DND-41 (cell line): Measurements from ENCODE around the gene CYTL1.

ENCODE experiments used
- ATAC-seq: fragments of 200-7000 bp; cut with Tn5 transposase; 3 replicates; pipeline ENCODE4 v1.9.1; 2021; ENCODE audit warnings: low read depth; ENCODE audit not compliant: insufficient read depth
- DNase-seq: peaks from one replicate; pipeline ENCODE4 v3.0.0-alpha.2; 2020
- H2AFZ ChIP-seq: 2 replicates; pipeline ENCODE4 v1.6.0; 2012; ENCODE audit warnings: low read depth, low read length
- H3K27ac ChIP-seq: 2 replicates; pipeline ENCODE4 v1.5.1; 2012; ENCODE audit warnings: low read length, inconsistent platforms
- H3K27me3 ChIP-seq: fragments of 200-600 bp; sonication (generic); 2 replicates; pipeline ENCODE4 v1.6.0; 2012; ENCODE audit warnings: low read length, mild to moderate bottlenecking, inconsistent platforms; ENCODE audit not compliant: insufficient read depth, poor library complexity
- H3K36me3 ChIP-seq: 2 replicates; pipeline ENCODE4 v1.5.1; 2012; ENCODE audit warnings: low read length, inconsistent platforms; ENCODE audit not compliant: insufficient read depth
- H3K4me1 ChIP-seq: 2 replicates; pipeline ENCODE4 v1.5.1; 2012; ENCODE audit warnings: mild to moderate bottlenecking, low read length; ENCODE audit not compliant: insufficient read depth
- H3K4me2 ChIP-seq: 2 replicates; pipeline ENCODE4 v1.6.0; 2012; ENCODE audit warnings: mild to moderate bottlenecking, moderate library complexity, low read length, inconsistent platforms; ENCODE audit not compliant: insufficient read depth
- H3K4me3 ChIP-seq, 2 experiments: fragments of 200-600 bp in 1 of 2; shearing (Covaris generic) in 1 of 2; 2 replicates each; pipeline ENCODE4 v1.5.1; 2012 to 2016; ENCODE audit warnings: inconsistent platforms in 2 of 2, low read length in 2 of 2, mild to moderate bottlenecking in 2 of 2, low read depth in 1 of 2, moderate library complexity in 1 of 2
- H3K79me2 ChIP-seq: 2 replicates; pipeline ENCODE4 v1.6.0; 2012; ENCODE audit warnings: low read length, inconsistent platforms; ENCODE audit not compliant: insufficient read depth
- H3K9ac ChIP-seq: 2 replicates; pipeline ENCODE4 v1.6.0; 2012; ENCODE audit warnings: low read depth, mild to moderate bottlenecking, inconsistent platforms, low read length, moderate library complexity
- H3K9me3 ChIP-seq: 2 replicates; pipeline ENCODE4 v1.5.1; 2012; ENCODE audit warnings: low read length, moderate library complexity, mild to moderate bottlenecking, inconsistent platforms; ENCODE audit not compliant: insufficient read depth, severe bottlenecking
- H4K20me1 ChIP-seq: 2 replicates; pipeline ENCODE4 v1.6.0; 2012; ENCODE audit warnings: low read length; ENCODE audit not compliant: insufficient read depth
- EZH2 ChIP-seq: IDR thresholded peaks from 3 replicates; pipeline ENCODE4 v1.6.1; 2012; ENCODE audit warnings: borderline replicate concordance, low read depth, mild to moderate bottlenecking, moderate library complexity, low read length, inconsistent platforms; ENCODE audit not compliant: severe bottlenecking
- TF ChIP-seq, protein P1 (sequence below): IDR thresholded peaks from 2 replicates; pipeline ENCODE4 v1.5.1; 2012; ENCODE audit warnings: borderline replicate concordance, low read length, moderate library complexity, mild to moderate bottlenecking; ENCODE audit not compliant: poor library complexity, severe bottlenecking; ENCODE audit errors: extremely low read depth

CYTL1 gene

DNA sequence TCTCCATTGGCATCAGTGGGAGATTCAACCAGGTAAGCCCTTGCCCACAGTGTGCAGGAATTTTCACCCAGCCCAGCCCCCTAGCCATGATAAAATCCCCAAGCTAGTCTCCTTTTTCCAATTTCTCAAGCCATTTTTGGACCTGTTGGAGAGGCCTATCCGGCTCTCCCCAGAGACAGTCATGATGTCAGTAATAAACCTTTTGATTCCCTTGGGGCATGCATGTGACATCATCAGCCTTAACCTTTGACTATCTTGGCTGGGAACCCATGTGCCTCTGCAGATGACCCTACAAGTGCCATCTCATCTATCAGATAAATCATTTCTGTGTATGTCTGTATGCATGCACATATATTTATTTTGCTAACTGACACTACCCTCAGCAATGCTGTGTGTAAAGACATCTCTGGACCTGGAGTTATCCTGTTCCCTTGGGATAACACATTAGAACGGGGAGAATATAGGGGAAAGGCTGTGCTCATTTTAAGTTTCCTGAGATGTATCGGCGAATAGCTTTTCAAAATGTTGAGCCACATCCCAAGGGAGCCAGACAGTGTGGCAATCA, 51.0 kb downstream of the CYTL1 start:
- no peak for ATAC-seq
- no peak overlapping the region for H3K4me3 ChIP-seq
- H3K4me2 ChIP-seq: no peak overlapping the region

More for the DNA sequence above, 51.0 kb downstream of the CYTL1 start:
- Histone ChIP-seq H3K27me3 (no peaks in the 10 kb centered on the region), H3K9ac (no peak overlapping the region), H2AFZ (no peak overlapping the region), H3K79me2 (no peaks in the 10 kb centered on the region), H3K4me1 (no peaks in the 10 kb centered on the region), H3K27ac (no peak overlapping the region), H4K20me1 (no peaks in the 10 kb centered on the region), H3K9me3 (peaks cover 5% of the 10 kb centered on the region), H3K36me3 (no peaks in the 10 kb centered on the region)
- TF ChIP-seq, protein P1, sequence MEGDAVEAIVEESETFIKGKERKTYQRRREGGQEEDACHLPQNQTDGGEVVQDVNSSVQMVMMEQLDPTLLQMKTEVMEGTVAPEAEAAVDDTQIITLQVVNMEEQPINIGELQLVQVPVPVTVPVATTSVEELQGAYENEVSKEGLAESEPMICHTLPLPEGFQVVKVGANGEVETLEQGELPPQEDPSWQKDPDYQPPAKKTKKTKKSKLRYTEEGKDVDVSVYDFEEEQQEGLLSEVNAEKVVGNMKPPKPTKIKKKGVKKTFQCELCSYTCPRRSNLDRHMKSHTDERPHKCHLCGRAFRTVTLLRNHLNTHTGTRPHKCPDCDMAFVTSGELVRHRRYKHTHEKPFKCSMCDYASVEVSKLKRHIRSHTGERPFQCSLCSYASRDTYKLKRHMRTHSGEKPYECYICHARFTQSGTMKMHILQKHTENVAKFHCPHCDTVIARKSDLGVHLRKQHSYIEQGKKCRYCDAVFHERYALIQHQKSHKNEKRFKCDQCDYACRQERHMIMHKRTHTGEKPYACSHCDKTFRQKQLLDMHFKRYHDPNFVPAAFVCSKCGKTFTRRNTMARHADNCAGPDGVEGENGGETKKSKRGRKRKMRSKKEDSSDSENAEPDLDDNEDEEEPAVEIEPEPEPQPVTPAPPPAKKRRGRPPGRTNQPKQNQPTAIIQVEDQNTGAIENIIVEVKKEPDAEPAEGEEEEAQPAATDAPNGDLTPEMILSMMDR: no peak
- no peak for TF ChIP-seq EZH2
- DNase-seq: no peak
